Heart right ventricle (tissue), 16 donors: Measurements from ENCODE around the gene MTFMT. TPM values are rescaled to one million over a fixed set of nuclear protein-coding genes. Genes with fewer than 3 reads are reported as not detected.
A peak's percentile ranks its signal among the peaks of the same experiment; 100 is the strongest.
"Not testable (repeated sequence)": the region's sequence is repeated elsewhere in the genome, so short reads cannot be mapped to it uniquely, and the experiment has no call there.

Experiments used
- ATAC-seq, 8 donors: fragments of 200-7000 bp; cut with Tn5 transposase; one replicate each; pipeline ENCODE4 v1.9.1; 2020; ENCODE audit warnings: mild to moderate bottlenecking in 8 of 8, moderate library complexity in 8 of 8, moderate number of reproducible peaks in 1 of 8
- DNase-seq, 2 donors: peaks; one replicate each; pipeline ENCODE4 v3.0.0-alpha.2; 2020
- H3K27ac ChIP-seq, 10 donors: fragments of 200-600 bp; sonication (generic) in 2 of 10; one replicate each; pipeline versions ENCODE4 v1.5.0 to v1.8.0; 2020 to 2022; ENCODE audit warnings: mild to moderate bottlenecking in 3 of 10
- H3K27me3 ChIP-seq, 7 donors: fragments of 200-600 bp; one replicate each; pipeline ENCODE4 v1.8.0; 2021 to 2022; ENCODE audit warnings: mild to moderate bottlenecking in 2 of 7
- H3K36me3 ChIP-seq, 9 donors: fragments of 200-600 bp; sonication (generic) in 1 of 9; one replicate each; pipeline versions ENCODE4 v1.5.0 to v1.8.0; 2020 to 2022; ENCODE audit warnings: mild to moderate bottlenecking in 2 of 9
- H3K4me1 ChIP-seq, 9 donors: fragments of 200-600 bp; sonication (generic) in 1 of 9; one replicate each; pipeline versions ENCODE4 v1.5.0 to v1.8.0; 2020 to 2022; ENCODE audit warnings: mild to moderate bottlenecking in 4 of 9
- H3K4me3 ChIP-seq, 10 donors: fragments of 200-600 bp; sonication (generic) in 2 of 10; one replicate each; pipeline versions ENCODE4 v1.5.0 to v1.8.0; 2020 to 2022; ENCODE audit warnings: mild to moderate bottlenecking in 7 of 10, moderate library complexity in 2 of 10
- H3K9me3 ChIP-seq, 11 donors: fragments of 200-600 bp in 10 of 11; sonication (generic) in 2 of 11; one replicate each; pipeline versions ENCODE4 v1.5.0 to v1.8.0; 2013 to 2022; ENCODE audit warnings: mild to moderate bottlenecking in 2 of 11, control low read depth in 1 of 11, moderate library complexity in 1 of 11
- WGBS, 2 donors: extraction: QIAGEN DNeasy Blood & Tissue Kit; methylation state at CpG; one replicate each; pipeline ENCODE4 v1.1.7; 2013; ENCODE audit warnings: inconsistent platforms in 1 of 2; 5-methylcytosine and 5-hydroxymethylcytosine counted together
- intact Hi-C, 10 donors: fragments of 100-400 bp; cut with DNase I; formaldehyde crosslinking; loops; one replicate each; pipeline versions ENCODE4 v1.11.1 to v1.14.2; 2022
- polyA plus RNA-seq, 2 donors: library from polyadenylated mRNA; stranded (reverse); fragments of 200-250 nt; gene quantifications; one replicate each; pipeline ENCODE4 v1.2.3, GENCODE V29; 2013
- total RNA-seq, 10 donors: library from RNA; stranded (reverse); fragmentation: NEBNext Ultra II Directional in 3 of 10; extraction: Animal tissue kit (Norgen Biotek cat#: 25700) in 3 of 10; gene quantifications; one replicate each; pipeline versions ENCODE4 v1.2.1 to v1.2.4, GENCODE V29; 2021 to 2023
- TF ChIP-seq, protein P1 (sequence below), 9 donors: fragments of 200-600 bp; sonication (generic) in 2 of 9; IDR thresholded peaks; one replicate each; pipeline versions ENCODE4 v1.5.0 to v1.8.0; 2021 to 2022; ENCODE audit warnings: antibody characterized with exemption in 9 of 9, mild to moderate bottlenecking in 5 of 9, moderate library complexity in 1 of 9
- donor health status: Arrhythmogenic right ventricular cardiomyopathy.
- donor health status: ischemic (EF 13 %, LVEDD 7.1; RV severe dilation, severe dysfunction).
- donor health status: healthy with polysubstance abuse.
- donor health status: DM: no; HTN: yes; CAD: no.
- donor health status: DM: no; HTN: no; CAD: no.
- donor health status: ischemic (EF 25% LVEDD 6.9; RV normal size, moderate dysfunction).
- donor health status: ischemic (EF 25% LVEDD 5.7; RV mildly dilated, moderate dysfunction).
- donor health status: healthy.
- donor health status: DM: yes; HTN: yes; CAD: no.
- donor health status: Ischemic cardiomyopathy.
- donor health status: ischemic (EF 35%, LVEDD 5.7; RV mildly dilated, moderate dysfunction).
- donor health status: nonischemic (EF 11% LVEDD 7.7; RV severe dilation, severe dysfunction).
- donor health status: DM: yes; HTN: yes; CAD: no.
- donor health status: PGD.
- donor health status: ischemic (EF 29% LVEDD 5.4; RV normal size, mild dysfunction).
- donor health status: nonischemic (EF 23%, LVEDD 6.1; RV moderate dilation, normal function).

Gene MTFMT
- total and polyA plus RNA-seq, 12 donors: 5.5 to 21.9 (median 18.2) TPM

DNA sequence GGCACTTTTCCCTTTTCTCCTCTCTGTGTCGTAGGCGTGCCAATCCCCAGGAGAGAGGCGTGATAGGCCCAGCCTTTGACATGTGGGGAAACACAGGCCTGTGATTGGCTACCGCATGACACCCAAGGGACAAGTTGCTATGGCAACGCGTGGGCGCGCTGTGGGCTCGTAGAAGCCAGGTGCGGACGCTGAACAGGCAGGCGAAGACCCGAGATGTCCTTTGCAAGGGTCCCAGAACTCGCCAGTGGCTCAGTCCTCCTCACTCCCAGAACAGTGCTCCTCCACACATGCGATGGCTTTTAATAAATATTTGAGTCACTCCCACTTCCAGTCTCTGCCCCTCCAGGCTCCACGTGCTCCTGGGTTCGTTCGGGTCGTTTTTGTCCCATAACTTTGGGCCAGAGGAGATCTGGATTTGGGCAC, 20.0 kb upstream of the MTFMT start:
- Histone ChIP-seq H3K4me3 (peak overlapping the region in 9 of 10 donors; percentile 13 to 50 (median 43)), H3K4me1 (peaks cover 4 to 36% (median 24%) of the 10 kb centered on the region in 9 donors), H3K9me3 (no peaks in the 10 kb centered on the region), H3K27ac (no peak overlapping the region), H3K36me3 (peaks cover 0 to 13% (median 0%) of the 10 kb centered on the region in 9 donors), H3K27me3 (no peaks in the 10 kb centered on the region)
- 3% methylated on average over 19 of the region's 19 CpGs for WGBS, 2 donors
- ATAC-seq (peak; percentile 84 to 95 (median 91)), DNase-seq (peak; percentile 88 to 95)
- intact Hi-C loops: no loop called here
- TF ChIP-seq, protein P1, sequence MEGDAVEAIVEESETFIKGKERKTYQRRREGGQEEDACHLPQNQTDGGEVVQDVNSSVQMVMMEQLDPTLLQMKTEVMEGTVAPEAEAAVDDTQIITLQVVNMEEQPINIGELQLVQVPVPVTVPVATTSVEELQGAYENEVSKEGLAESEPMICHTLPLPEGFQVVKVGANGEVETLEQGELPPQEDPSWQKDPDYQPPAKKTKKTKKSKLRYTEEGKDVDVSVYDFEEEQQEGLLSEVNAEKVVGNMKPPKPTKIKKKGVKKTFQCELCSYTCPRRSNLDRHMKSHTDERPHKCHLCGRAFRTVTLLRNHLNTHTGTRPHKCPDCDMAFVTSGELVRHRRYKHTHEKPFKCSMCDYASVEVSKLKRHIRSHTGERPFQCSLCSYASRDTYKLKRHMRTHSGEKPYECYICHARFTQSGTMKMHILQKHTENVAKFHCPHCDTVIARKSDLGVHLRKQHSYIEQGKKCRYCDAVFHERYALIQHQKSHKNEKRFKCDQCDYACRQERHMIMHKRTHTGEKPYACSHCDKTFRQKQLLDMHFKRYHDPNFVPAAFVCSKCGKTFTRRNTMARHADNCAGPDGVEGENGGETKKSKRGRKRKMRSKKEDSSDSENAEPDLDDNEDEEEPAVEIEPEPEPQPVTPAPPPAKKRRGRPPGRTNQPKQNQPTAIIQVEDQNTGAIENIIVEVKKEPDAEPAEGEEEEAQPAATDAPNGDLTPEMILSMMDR (IDR thresholded peaks at IDR 0.05): no peak

DNA sequence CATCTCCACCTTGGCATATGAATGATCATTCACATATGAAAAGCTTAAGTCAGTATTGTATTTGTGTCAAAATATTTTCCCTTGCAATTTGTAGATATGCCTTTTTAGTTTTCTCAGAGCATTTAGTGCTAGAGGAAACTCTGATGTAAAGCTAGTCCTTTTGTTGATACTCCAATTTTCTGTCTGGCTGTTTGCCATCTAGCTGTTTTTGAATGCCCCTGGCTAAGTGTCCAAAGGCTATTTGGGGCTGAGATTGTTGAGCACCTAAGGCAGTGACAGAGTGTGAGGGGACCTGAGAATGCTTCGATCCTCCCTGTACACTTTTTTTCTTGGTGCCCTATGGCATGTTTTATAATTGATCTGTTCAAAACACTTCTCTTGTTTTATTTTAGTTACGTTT, 18.8 kb upstream of the MTFMT start:
- TF ChIP-seq, protein P1 (IDR thresholded peaks at IDR 0.05): no peak
- Histone ChIP-seq H3K36me3 (peaks cover 0 to 3% (median 0%) of the 10 kb centered on the region in 9 donors), H3K4me1 (peaks cover 4 to 38% (median 23%) of the 10 kb centered on the region in 9 donors), H3K27me3 (no peaks in the 10 kb centered on the region), H3K9me3 (no peaks in the 10 kb centered on the region), H3K4me3 (no peak overlapping the region), H3K27ac (no peak overlapping the region)
- no peak for DNase-seq
- intact Hi-C loops: no loop called here
- WGBS, 2 donors: 77 to 78% methylated on average over 2 of the region's 2 CpGs
- no peak for ATAC-seq

DNA sequence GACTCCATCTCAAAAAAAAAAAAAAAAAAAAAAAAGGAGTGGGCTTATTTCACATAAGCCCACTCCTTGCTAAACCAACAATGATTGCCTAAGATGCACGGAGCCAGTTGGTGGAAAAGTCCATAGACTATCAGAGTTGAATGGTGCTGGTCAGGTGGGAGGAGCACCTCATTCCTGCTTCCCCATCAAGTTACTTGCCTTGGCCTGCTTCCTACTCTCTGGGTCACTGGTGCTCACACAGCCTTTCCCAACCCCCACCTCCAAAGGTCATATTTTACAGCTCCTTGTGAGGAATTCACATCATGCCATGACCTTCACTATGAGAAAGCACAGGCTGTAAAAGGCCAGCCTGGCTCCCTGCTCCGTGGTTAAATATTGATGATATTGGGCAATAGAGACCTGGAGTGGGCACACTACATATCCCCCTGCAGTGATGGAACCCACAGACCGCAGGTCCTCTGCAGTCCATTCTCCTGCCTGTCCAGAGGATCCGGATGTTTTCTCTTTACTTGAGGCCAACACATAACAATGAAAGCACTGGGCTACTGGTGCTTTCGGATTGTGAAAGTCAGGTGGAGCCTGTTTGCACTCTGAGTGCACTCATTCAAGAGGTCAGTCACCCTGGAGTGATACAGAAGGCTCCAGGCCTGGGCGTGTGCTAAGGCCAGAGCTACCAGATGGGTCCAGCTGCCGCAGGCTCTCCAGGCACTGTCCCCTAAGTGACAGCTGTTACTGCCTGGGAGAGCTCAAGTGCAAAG, 15.5 kb upstream of the MTFMT start, which contains the start of gene SLC51B:
Gene SLC51B, plus strand, starts transcription at position 664 of the 758 bp plus-strand sequence. CDS start 4,618 bp downstream, outside the sequence.
- intact Hi-C loops: no loop called here
- TF ChIP-seq, protein P1 (IDR thresholded peaks at IDR 0.05): no peak
- Histone ChIP-seq H3K27ac (peak within 1 kb of the TSS in 1 of 10 donors; percentile 19), H3K36me3 (no peaks in the 10 kb centered on the region), H3K27me3 (no peaks in the 10 kb centered on the region), H3K4me3 (no peak within 1 kb of the TSS), H3K9me3 (no peaks in the 10 kb centered on the region), H3K4me1 (peaks cover 4 to 35% (median 22%) of the 10 kb centered on the region in 9 donors)
- DNase-seq: peak; percentile 54 to 57
- ATAC-seq: peak; percentile 64 to 91 (median 76)
- 70 to 80% methylated on average over 7 of the region's 7 CpGs for WGBS, 2 donors

DNA sequence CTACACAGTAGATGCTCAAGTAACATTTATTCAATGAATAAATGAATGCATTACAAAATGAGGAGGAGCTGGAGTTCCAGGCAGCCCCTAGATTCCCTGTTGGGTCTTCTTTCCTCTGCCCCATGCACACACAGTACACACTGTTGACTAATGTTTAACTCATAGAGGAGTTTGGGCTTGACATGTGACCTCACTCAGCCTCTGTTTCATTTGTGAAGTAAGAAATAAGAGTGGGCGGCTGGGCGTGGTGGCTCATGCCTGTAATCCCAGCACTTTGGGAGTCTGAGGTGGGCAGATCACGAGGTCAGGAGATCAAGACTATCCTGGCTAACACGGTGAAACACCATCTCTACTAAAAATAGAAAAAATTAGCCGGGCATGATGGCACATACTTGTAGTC, 14.8 kb upstream of the MTFMT start:
- intact Hi-C loops, H3K4me3 ChIP-seq, H3K36me3 ChIP-seq, DNase-seq, H3K27ac ChIP-seq, H3K27me3 ChIP-seq, H3K9me3 ChIP-seq: not testable (repeated sequence)
- WGBS, 2 donors: 74 to 79% methylated on average over 5 of the region's 5 CpGs
- peaks cover 0 to 28% (median 15%) of the 10 kb centered on the region in 9 donors for H3K4me1 ChIP-seq
- ATAC-seq: peak in 3 of 8 donors; percentile 38 to 60 (median 38)
